NCI-H446 treated with DMSO at 0.1 percent for 48 hours (cell line): Measurements from ENCODE around the gene CD248.
"Not testable (repeated sequence)": the region's sequence is repeated elsewhere in the genome, so short reads cannot be mapped to it uniquely, and the experiment has no call there.

ENCODE experiments used
- DNase-seq: peaks from one replicate; lab custom pipeline; 2025; lab: John Stamatoyannopoulos, UW

CD248 gene

GRCh38 chr11:66316849-66317251, at the start of gene CD248:
Gene CD248, minus strand, starts transcription at chr11:66317044. Its CDS starts 17 bp downstream, at chr11:66317027.
- DNase-seq: no peak

- DNase-seq: no peak
Measured at GRCh38 chr11:66365711-66366619, 49.1 kb upstream of the CD248 start.

GRCh38 chr11:66365166-66365565, 48.3 kb upstream of the CD248 start:
- DNase-seq: no peak

- no peak for DNase-seq
Measured at GRCh38 chr11:66363805-66364535, 47.1 kb upstream of the CD248 start.

- DNase-seq: no peak
Measured at GRCh38 chr11:66363187-66363601, 46.4 kb upstream of the CD248 start.

- no peak for DNase-seq
Measured at GRCh38 chr11:66362481-66363147, 45.8 kb upstream of the CD248 start.

GRCh38 chr11:66361502-66361941, 44.7 kb upstream of the CD248 start:
- DNase-seq: no peak

- no peak for DNase-seq
Measured at GRCh38 chr11:66360406-66361073, 43.7 kb upstream of the CD248 start.

GRCh38 chr11:66359662-66360087, 42.8 kb upstream of the CD248 start:
- no peak for DNase-seq

GRCh38 chr11:66350560-66351235, 33.9 kb upstream of the CD248 start:
- not testable (repeated sequence) for DNase-seq

- no peak for DNase-seq
Measured at GRCh38 chr11:66349084-66349386, 32.2 kb upstream of the CD248 start.

GRCh38 chr11:66347425-66348276, 30.8 kb upstream of the CD248 start, which contains the start of gene B4GAT1:
Gene B4GAT1, minus strand, starts transcription at chr11:66347629. Its CDS starts 84 bp downstream, at chr11:66347545.
- DNase-seq: peak; percentile 72

GRCh38 chr11:66346476-66347424, 29.9 kb upstream of the CD248 start:
- no peak for DNase-seq

GRCh38 chr11:66345316-66345649, 28.4 kb upstream of the CD248 start:
- no peak for DNase-seq

- peak; percentile 90 for DNase-seq
Measured at GRCh38 chr11:66344550-66345315, 27.9 kb upstream of the CD248 start, which contains the start of gene BRMS1. Gene BRMS1, minus strand, starts transcription at chr11:66345104. Its CDS starts 2,870 bp downstream, at chr11:66342234.

GRCh38 chr11:66343176-66343575, 26.3 kb upstream of the CD248 start:
- no peak for DNase-seq

- no peak for DNase-seq
Measured at GRCh38 chr11:66341502-66342126, 24.8 kb upstream of the CD248 start.
